Measurements from ENCODE around the gene UTS2R.

The UTS2R gene

DNA sequence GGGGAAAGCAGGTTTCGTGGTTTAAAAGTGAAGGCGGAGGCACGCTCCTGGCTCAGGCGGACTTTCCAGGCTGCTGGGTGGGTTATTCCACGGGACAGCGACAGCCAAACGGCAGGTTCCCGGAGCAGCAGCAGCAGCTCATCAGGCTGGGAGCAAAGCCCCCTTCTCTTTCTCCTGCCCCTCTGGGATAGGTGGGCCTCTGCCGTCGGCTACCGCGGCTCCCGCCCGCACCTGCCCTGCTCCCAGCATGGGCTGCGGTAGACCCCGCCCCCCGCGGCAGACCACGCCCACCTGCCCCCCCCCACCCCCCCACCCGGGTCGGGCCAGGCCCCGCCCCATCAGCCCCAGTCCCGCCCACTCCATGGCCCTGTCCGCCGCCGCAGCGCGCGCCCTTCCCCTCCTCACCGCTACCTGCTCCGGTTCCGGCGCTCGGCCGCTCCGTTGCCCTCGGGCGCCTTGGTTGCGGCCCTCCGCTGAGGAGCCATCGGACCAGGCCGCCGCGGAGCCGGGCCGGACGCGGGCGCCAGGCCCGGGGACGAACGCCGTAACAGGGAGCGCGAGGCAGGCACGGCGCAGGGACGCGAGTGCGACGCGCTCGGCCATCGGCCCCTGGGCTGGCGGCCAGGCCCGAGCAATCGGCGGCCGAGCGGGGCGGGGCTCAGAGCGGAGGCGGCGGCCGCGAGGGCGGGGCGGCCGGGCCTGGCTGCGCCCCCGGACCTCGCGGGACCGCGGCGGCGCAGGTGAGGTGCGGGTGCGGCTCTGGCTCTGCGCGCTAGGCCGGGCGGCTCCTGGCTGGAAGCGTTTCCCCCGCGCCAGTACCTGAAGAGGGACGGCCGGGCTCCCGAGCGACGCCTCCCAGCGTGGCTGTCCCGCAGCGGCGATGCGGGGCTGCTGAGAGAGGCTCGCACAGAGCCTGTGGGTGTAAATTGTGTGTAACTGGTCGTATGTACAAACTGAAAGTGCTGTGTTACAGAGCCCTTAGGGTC is 46.7 kb downstream of the UTS2R start, which contains the start of the genes HEXD and OGFOD3:
Gene HEXD (plus strand): TSS at position 347 of the 986 bp plus-strand sequence. CDS start 1,453 bp downstream, outside the sequence.
Gene OGFOD3 (minus strand): TSS at position 586 of the 986 bp plus-strand sequence. CDS start 101 bp downstream, at position 485.
- H3F3A ChIP-seq (ENCODE audit: low read depth) = no peaks in the 10 kb centered on the region

GRCh38 chr17:82419540-82419939 is 48.0 kb downstream of the UTS2R start:
- Histone ChIP-seq H2AFZ (ENCODE audit: low read length) (no peak overlapping the region), H3K79me2 (ENCODE audit: insufficient read depth, low read length) (peaks cover 16% of the 10 kb centered on the region; the same call in 1 of the 2 replicates), H3K4me1 (ENCODE audit: insufficient read depth, low read length, poor library complexity, severe bottlenecking) (peaks cover 14% of the 10 kb centered on the region), H3K9me3 (ENCODE audit: insufficient read depth, low read depth, low read length) (no peaks in the 10 kb centered on the region), H3K9ac (ENCODE audit: low read depth, low read length, poor library complexity, severe bottlenecking) (peak overlapping the region; percentile 84), H3F3A (ENCODE audit: low read depth) (no peaks in the 10 kb centered on the region), H4K20me1 (ENCODE audit: insufficient read depth, low read length, poor library complexity, severe bottlenecking) (peaks cover 22% of the 10 kb centered on the region), H3K27me3 (ENCODE audit: insufficient read depth, low read length, poor library complexity, severe bottlenecking) (no peaks in the 10 kb centered on the region), H3K4me2 (ENCODE audit: low read depth, low read length, poor library complexity, severe bottlenecking) (peak overlapping the region; percentile 83), H3K36me3 (ENCODE audit: insufficient read depth, low read length) (no peaks in the 10 kb centered on the region), H3K9me2 (replicated peaks; ENCODE audit: low read depth, low read length) (no peaks in the 10 kb centered on the region), H3K4me3 (ENCODE audit: low read length, poor library complexity, severe bottlenecking) (peak overlapping the region; percentile 99)
- no peak for TF ChIP-seq EZH2phosphoT487 (IDR thresholded peaks at IDR 0.05; ENCODE audit: borderline replicate concordance)
- TF ChIP-seq, protein P1, sequence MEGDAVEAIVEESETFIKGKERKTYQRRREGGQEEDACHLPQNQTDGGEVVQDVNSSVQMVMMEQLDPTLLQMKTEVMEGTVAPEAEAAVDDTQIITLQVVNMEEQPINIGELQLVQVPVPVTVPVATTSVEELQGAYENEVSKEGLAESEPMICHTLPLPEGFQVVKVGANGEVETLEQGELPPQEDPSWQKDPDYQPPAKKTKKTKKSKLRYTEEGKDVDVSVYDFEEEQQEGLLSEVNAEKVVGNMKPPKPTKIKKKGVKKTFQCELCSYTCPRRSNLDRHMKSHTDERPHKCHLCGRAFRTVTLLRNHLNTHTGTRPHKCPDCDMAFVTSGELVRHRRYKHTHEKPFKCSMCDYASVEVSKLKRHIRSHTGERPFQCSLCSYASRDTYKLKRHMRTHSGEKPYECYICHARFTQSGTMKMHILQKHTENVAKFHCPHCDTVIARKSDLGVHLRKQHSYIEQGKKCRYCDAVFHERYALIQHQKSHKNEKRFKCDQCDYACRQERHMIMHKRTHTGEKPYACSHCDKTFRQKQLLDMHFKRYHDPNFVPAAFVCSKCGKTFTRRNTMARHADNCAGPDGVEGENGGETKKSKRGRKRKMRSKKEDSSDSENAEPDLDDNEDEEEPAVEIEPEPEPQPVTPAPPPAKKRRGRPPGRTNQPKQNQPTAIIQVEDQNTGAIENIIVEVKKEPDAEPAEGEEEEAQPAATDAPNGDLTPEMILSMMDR (conservative IDR thresholded peaks at IDR 0.05; ENCODE audit: low read length) = no peak

More for the DNA sequence above, 46.7 kb downstream of the UTS2R start, which contains the start of the genes HEXD and OGFOD3:
- Histone ChIP-seq H3K9ac (ENCODE audit: low read depth, low read length, poor library complexity, severe bottlenecking) (peak within 1 kb of the TSS; percentile 84), H3K4me3 (ENCODE audit: low read length, poor library complexity, severe bottlenecking) (peak within 1 kb of the TSS; percentile 99), H3K27me3 (ENCODE audit: insufficient read depth, low read length, poor library complexity, severe bottlenecking) (no peaks in the 10 kb centered on the region), H3K4me2 (ENCODE audit: low read depth, low read length, poor library complexity, severe bottlenecking) (peak within 1 kb of the TSS; percentile 93), H3K4me1 (ENCODE audit: insufficient read depth, low read length, poor library complexity, severe bottlenecking) (peaks cover 14% of the 10 kb centered on the region), H4K20me1 (ENCODE audit: insufficient read depth, low read length, poor library complexity, severe bottlenecking) (peaks cover 22% of the 10 kb centered on the region), H3K9me2 (replicated peaks; ENCODE audit: low read depth, low read length) (no peaks in the 10 kb centered on the region), H3K79me2 (ENCODE audit: insufficient read depth, low read length) (peaks cover 20% of the 10 kb centered on the region; the same call in 1 of the 2 replicates), H3K36me3 (ENCODE audit: insufficient read depth, low read length) (no peaks in the 10 kb centered on the region), H2AFZ (ENCODE audit: low read length) (0 out of 2 replicates have a peak within 1 kb of the TSS, but pooled peaks have one; percentile 76), H3K9me3 (ENCODE audit: insufficient read depth, low read depth, low read length) (no peaks in the 10 kb centered on the region)
- TF ChIP-seq EZH2phosphoT487 (IDR thresholded peaks at IDR 0.05; ENCODE audit: borderline replicate concordance) = no peak
- TF ChIP-seq, protein P1 (conservative IDR thresholded peaks at IDR 0.05; ENCODE audit: low read length) = no peak

GRCh38 chr17:82424001-82424862 is 52.7 kb downstream of the UTS2R start:
- peak overlapping the region; percentile 51 for H3K9ac ChIP-seq (ENCODE audit: low read depth, low read length, poor library complexity, severe bottlenecking)
- peaks cover 25% of the 10 kb centered on the region for H3K79me2 ChIP-seq (ENCODE audit: insufficient read depth, low read length)
- peaks cover 23% of the 10 kb centered on the region for H3K4me1 ChIP-seq (ENCODE audit: insufficient read depth, low read length, poor library complexity, severe bottlenecking)
- H3F3A ChIP-seq (ENCODE audit: low read depth) = 0 out of 2 replicates have a peak, but pooled peaks cover 4% of the 10 kb centered on the region
- H4K20me1 ChIP-seq (ENCODE audit: insufficient read depth, low read length, poor library complexity, severe bottlenecking) = no peaks in the 10 kb centered on the region
- H3K36me3 ChIP-seq (ENCODE audit: insufficient read depth, low read length) = no peaks in the 10 kb centered on the region
- no peaks in the 10 kb centered on the region for H3K9me3 ChIP-seq (ENCODE audit: insufficient read depth, low read depth, low read length)
- H2AFZ ChIP-seq (ENCODE audit: low read length) = no peak overlapping the region
- no peaks in the 10 kb centered on the region for H3K27me3 ChIP-seq (ENCODE audit: insufficient read depth, low read length, poor library complexity, severe bottlenecking)
- TF ChIP-seq EZH2phosphoT487 (IDR thresholded peaks at IDR 0.05; ENCODE audit: borderline replicate concordance) = no peak
- TF ChIP-seq, protein P1 (conservative IDR thresholded peaks at IDR 0.05; ENCODE audit: low read length) = peak; percentile 96
- peak overlapping the region; percentile 44 for H3K4me2 ChIP-seq (ENCODE audit: low read depth, low read length, poor library complexity, severe bottlenecking)
- H3K9me2 ChIP-seq (replicated peaks; ENCODE audit: low read depth, low read length) = no peaks in the 10 kb centered on the region
- no peak overlapping the region for H3K4me3 ChIP-seq (ENCODE audit: low read length, poor library complexity, severe bottlenecking)

All from Loucy (cell line).